ENCODE measurements around the gene PI4KB. TPM values are rescaled to one million over a fixed set of nuclear protein-coding genes. Genes with fewer than 3 reads are reported as not detected.

PI4KB gene
- total and polyA plus RNA-seq, 2 experiments from 2014 or later, result 15.3 to 25.5 TPM

DNA sequence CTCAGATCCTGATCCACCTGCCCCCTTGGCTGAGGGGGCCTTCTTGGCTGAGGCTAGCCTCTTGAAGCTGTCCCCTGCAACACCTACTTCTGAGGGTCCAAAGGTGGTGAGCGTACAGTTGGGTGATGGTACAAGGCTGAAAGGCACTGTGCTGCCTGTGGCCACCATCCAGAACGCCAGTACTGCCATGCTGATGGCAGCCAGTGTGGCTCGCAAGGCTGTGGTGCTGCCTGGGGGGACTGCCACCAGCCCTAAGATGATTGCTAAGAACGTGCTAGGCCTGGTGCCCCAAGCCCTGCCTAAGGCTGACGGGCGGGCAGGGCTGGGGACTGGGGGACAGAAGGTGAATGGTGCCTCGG is 39.9 kb downstream of the PI4KB start:
- no peaks in the 10 kb centered on the region for H3K9me3 Mint-ChIP-seq

DNA sequence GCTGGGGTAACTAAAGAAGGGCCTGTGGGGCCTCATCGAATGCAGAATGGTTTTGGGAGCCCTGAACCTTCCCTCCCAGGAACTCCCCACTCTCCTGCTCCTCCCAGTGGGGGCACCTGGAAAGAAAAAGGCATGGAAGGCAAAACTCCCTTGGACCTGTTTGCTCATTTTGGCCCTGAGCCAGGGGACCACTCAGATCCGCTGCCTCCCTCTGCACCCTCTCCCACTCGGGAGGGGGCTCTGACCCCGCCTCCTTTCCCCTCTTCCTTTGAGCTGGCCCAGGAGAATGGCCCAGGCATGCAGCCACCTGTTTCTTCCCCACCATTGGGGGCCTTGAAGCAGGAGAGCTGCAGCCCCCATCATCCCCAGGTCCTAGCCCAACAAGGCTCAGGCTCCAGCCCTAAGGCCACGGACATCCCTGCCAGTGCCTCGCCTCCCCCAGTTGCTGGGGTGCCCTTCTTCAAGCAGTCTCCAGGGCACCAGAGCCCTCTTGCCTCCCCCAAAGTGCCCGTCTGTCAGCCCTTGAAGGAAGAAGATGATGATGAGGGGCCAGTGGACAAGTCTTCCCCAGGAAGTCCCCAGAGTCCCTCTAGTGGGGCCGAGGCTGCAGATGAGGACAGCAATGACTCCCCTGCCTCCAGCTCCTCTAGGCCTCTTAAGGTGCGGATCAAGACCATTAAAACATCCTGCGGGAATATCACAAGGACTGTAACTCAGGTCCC is 40.4 kb downstream of the PI4KB start:
- peaks cover 12% of the 10 kb centered on the region; the same call in 1 of the 2 replicates for H4K20me1 ChIP-seq (replicated peaks; ENCODE audit: insufficient read depth)
- peaks cover 13% of the 10 kb centered on the region; the same call in 1 of the 2 replicates for H3K36me3 ChIP-seq (ENCODE audit: insufficient read depth)
- no peaks in the 10 kb centered on the region for H3K9me2 ChIP-seq (ENCODE audit: insufficient read depth)
- peaks cover 68% of the 10 kb centered on the region for H3K36me3 Mint-ChIP-seq (ENCODE audit: low read depth)
- no peaks in the 10 kb centered on the region for H3K9me3 Mint-ChIP-seq
- no peak overlapping the region for H3K27ac ChIP-seq (ENCODE audit: low read depth)
- H3K4me2 ChIP-seq, result no peak overlapping the region
- no peak overlapping the region for H2AFZ ChIP-seq
- 0 out of 2 replicates have a peak, but pooled peaks cover 9% of the 10 kb centered on the region for H3F3A ChIP-seq (replicated peaks; ENCODE audit: low read depth)
- no peak overlapping the region for H3K27ac Mint-ChIP-seq
- H3K4me3 Mint-ChIP-seq, result no peak overlapping the region
- H3K4me3 ChIP-seq, result no peak overlapping the region
- peaks cover 23% of the 10 kb centered on the region for H3K27me3 Mint-ChIP-seq (ENCODE audit: insufficient read depth, low read depth, poor library complexity)
- DNase-seq (ENCODE audit: low spot score) (no peak), ATAC-seq (no peak)
- peaks cover 34% of the 10 kb centered on the region for H3K79me2 ChIP-seq (replicated peaks; ENCODE audit: insufficient read depth)
- H3K4me1 Mint-ChIP-seq, result peaks cover 33% of the 10 kb centered on the region
- H3K27me3 ChIP-seq (ENCODE audit: insufficient read depth), result no peaks in the 10 kb centered on the region
- H3K4me1 ChIP-seq (ENCODE audit: insufficient read depth), result peaks cover 17% of the 10 kb centered on the region; the same call in 1 of the 2 replicates
- TF ChIP-seq, protein P1, sequence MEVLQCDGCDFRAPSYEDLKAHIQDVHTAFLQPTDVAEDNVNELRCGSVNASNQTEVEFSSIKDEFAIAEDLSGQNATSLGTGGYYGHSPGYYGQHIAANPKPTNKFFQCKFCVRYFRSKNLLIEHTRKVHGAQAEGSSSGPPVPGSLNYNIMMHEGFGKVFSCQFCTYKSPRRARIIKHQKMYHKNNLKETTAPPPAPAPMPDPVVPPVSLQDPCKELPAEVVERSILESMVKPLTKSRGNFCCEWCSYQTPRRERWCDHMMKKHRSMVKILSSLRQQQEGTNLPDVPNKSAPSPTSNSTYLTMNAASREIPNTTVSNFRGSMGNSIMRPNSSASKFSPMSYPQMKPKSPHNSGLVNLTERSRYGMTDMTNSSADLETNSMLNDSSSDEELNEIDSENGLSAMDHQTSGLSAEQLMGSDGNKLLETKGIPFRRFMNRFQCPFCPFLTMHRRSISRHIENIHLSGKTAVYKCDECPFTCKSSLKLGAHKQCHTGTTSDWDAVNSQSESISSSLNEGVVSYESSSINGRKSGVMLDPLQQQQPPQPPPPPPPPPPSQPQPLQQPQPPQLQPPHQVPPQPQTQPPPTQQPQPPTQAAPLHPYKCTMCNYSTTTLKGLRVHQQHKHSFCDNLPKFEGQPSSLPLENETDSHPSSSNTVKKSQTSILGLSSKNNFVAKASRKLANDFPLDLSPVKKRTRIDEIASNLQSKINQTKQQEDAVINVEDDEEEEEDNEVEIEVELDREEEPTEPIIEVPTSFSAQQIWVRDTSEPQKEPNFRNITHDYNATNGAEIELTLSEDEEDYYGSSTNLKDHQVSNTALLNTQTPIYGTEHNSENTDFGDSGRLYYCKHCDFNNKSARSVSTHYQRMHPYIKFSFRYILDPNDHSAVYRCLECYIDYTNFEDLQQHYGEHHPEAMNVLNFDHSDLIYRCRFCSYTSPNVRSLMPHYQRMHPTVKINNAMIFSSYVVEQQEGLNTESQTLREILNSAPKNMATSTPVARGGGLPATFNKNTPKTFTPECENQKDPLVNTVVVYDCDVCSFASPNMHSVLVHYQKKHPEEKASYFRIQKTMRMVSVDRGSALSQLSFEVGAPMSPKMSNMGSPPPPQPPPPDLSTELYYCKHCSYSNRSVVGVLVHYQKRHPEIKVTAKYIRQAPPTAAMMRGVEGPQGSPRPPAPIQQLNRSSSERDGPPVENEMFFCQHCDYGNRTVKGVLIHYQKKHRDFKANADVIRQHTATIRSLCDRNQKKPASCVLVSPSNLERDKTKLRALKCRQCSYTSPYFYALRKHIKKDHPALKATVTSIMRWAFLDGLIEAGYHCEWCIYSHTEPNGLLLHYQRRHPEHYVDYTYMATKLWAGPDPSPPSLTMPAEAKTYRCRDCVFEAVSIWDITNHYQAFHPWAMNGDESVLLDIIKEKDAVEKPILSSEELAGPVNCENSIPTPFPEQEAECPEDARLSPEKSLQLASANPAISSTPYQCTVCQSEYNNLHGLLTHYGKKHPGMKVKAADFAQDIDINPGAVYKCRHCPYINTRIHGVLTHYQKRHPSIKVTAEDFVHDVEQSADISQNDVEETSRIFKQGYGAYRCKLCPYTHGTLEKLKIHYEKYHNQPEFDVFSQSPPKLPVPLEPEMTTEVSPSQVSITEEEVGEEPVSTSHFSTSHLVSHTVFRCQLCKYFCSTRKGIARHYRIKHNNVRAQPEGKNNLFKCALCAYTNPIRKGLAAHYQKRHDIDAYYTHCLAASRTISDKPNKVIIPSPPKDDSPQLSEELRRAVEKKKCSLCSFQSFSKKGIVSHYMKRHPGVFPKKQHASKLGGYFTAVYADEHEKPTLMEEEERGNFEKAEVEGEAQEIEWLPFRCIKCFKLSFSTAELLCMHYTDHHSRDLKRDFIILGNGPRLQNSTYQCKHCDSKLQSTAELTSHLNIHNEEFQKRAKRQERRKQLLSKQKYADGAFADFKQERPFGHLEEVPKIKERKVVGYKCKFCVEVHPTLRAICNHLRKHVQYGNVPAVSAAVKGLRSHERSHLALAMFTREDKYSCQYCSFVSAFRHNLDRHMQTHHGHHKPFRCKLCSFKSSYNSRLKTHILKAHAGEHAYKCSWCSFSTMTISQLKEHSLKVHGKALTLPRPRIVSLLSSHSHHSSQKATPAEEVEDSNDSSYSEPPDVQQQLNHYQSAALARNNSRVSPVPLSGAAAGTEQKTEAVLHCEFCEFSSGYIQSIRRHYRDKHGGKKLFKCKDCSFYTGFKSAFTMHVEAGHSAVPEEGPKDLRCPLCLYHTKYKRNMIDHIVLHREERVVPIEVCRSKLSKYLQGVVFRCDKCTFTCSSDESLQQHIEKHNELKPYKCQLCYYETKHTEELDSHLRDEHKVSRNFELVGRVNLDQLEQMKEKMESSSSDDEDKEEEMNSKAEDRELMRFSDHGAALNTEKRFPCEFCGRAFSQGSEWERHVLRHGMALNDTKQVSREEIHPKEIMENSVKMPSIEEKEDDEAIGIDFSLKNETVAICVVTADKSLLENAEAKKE (CRISPR knock-in tag; IDR thresholded peaks at IDR 0.05), result no peak

More for the DNA sequence above, 39.9 kb downstream of the PI4KB start:
- H3K4me1 ChIP-seq (ENCODE audit: insufficient read depth), result peaks cover 17% of the 10 kb centered on the region; the same call in 1 of the 2 replicates
- Mint-ChIP-seq H3K36me3 (ENCODE audit: low read depth) (peaks cover 73% of the 10 kb centered on the region), H3K27ac (no peak overlapping the region), H3K4me1 (peaks cover 33% of the 10 kb centered on the region), H3K4me3 (no peak overlapping the region), H3K27me3 (ENCODE audit: insufficient read depth, low read depth, poor library complexity) (peaks cover 21% of the 10 kb centered on the region)
- no peak overlapping the region for H3K4me3 ChIP-seq
- no peak overlapping the region for H3K27ac ChIP-seq (ENCODE audit: low read depth)
- peaks cover 14% of the 10 kb centered on the region; the same call in 1 of the 2 replicates for H4K20me1 ChIP-seq (replicated peaks; ENCODE audit: insufficient read depth)
- no peak for ATAC-seq
- H3K4me2 ChIP-seq, result no peak overlapping the region
- peaks cover 34% of the 10 kb centered on the region for H3K79me2 ChIP-seq (replicated peaks; ENCODE audit: insufficient read depth)
- H3F3A ChIP-seq (replicated peaks; ENCODE audit: low read depth), result 0 out of 2 replicates have a peak, but pooled peaks cover 11% of the 10 kb centered on the region
- peaks cover 13% of the 10 kb centered on the region; the same call in 1 of the 2 replicates for H3K36me3 ChIP-seq (ENCODE audit: insufficient read depth)
- H3K9me2 ChIP-seq (ENCODE audit: insufficient read depth), result 0 out of 2 replicates have a peak, but pooled peaks cover 2% of the 10 kb centered on the region
- DNase-seq (ENCODE audit: low spot score), result no peak
- no peak overlapping the region for H2AFZ ChIP-seq
- no peak for TF ChIP-seq ZNF331 (CRISPR knock-in tag; IDR thresholded peaks at IDR 0.05; ENCODE audit: low read depth)
- TF ChIP-seq STAT1 (IDR thresholded peaks at IDR 0.05; ENCODE audit: unreplicated experiment), result no peak
- TF ChIP-seq, protein P2, sequence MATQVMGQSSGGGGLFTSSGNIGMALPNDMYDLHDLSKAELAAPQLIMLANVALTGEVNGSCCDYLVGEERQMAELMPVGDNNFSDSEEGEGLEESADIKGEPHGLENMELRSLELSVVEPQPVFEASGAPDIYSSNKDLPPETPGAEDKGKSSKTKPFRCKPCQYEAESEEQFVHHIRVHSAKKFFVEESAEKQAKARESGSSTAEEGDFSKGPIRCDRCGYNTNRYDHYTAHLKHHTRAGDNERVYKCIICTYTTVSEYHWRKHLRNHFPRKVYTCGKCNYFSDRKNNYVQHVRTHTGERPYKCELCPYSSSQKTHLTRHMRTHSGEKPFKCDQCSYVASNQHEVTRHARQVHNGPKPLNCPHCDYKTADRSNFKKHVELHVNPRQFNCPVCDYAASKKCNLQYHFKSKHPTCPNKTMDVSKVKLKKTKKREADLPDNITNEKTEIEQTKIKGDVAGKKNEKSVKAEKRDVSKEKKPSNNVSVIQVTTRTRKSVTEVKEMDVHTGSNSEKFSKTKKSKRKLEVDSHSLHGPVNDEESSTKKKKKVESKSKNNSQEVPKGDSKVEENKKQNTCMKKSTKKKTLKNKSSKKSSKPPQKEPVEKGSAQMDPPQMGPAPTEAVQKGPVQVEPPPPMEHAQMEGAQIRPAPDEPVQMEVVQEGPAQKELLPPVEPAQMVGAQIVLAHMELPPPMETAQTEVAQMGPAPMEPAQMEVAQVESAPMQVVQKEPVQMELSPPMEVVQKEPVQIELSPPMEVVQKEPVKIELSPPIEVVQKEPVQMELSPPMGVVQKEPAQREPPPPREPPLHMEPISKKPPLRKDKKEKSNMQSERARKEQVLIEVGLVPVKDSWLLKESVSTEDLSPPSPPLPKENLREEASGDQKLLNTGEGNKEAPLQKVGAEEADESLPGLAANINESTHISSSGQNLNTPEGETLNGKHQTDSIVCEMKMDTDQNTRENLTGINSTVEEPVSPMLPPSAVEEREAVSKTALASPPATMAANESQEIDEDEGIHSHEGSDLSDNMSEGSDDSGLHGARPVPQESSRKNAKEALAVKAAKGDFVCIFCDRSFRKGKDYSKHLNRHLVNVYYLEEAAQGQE (IDR thresholded peaks at IDR 0.05; ENCODE audit: unreplicated experiment), result no peak
- no peak for TF ChIP-seq EZH2 (IDR thresholded peaks at IDR 0.05; ENCODE audit: low read depth, unreplicated experiment)
- TF ChIP-seq NANOG (IDR thresholded peaks at IDR 0.05; ENCODE audit: borderline replicate concordance), result no peak
- TF ChIP-seq ZNF114 (CRISPR knock-in tag; IDR thresholded peaks at IDR 0.05), result no peak
- TF ChIP-seq, protein P3, sequence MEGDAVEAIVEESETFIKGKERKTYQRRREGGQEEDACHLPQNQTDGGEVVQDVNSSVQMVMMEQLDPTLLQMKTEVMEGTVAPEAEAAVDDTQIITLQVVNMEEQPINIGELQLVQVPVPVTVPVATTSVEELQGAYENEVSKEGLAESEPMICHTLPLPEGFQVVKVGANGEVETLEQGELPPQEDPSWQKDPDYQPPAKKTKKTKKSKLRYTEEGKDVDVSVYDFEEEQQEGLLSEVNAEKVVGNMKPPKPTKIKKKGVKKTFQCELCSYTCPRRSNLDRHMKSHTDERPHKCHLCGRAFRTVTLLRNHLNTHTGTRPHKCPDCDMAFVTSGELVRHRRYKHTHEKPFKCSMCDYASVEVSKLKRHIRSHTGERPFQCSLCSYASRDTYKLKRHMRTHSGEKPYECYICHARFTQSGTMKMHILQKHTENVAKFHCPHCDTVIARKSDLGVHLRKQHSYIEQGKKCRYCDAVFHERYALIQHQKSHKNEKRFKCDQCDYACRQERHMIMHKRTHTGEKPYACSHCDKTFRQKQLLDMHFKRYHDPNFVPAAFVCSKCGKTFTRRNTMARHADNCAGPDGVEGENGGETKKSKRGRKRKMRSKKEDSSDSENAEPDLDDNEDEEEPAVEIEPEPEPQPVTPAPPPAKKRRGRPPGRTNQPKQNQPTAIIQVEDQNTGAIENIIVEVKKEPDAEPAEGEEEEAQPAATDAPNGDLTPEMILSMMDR (conservative IDR thresholded peaks at IDR 0.05; ENCODE audit: low read depth in 2 of 2), result no peak
- no peak for TF ChIP-seq CREB1 (CRISPR knock-in tag; IDR thresholded peaks at IDR 0.05; ENCODE audit: low read depth)
- no peaks in the 10 kb centered on the region for H3K27me3 ChIP-seq (ENCODE audit: insufficient read depth)
